22Rv1 (cell line): ENCODE data around the gene ACOT11.

Experiments
- H3K27ac ChIP-seq: fragments of 450-650 bp; 2 replicates; pipeline ENCODE4 v1.5.1; 2017
- CTCF ChIP-seq: fragments of 450-650 bp; IDR thresholded peaks from 2 replicates; pipeline ENCODE4 v1.5.1; 2017; ENCODE audit warnings: mild to moderate bottlenecking
- ZFX ChIP-seq: fragments of 450-650 bp; IDR thresholded peaks from 2 replicates; pipeline ENCODE4 v1.6.1; 2017; ENCODE audit warnings: antibody characterized with exemption, borderline replicate concordance

The ACOT11 gene

GRCh38 chr1:54591127-54591756 is 43.2 kb downstream of the ACOT11 start:
- TF ChIP-seq ZFX (no peak), CTCF (no peak)

GRCh38 chr1:54593571-54594160 is 45.6 kb downstream of the ACOT11 start:
- H3K27ac ChIP-seq = no peak overlapping the region
- TF ChIP-seq CTCF (no peak), ZFX (no peak)

More at GRCh38 chr1:54591127-54591756, 43.2 kb downstream of the ACOT11 start:
- no peak overlapping the region for H3K27ac ChIP-seq

- TF ChIP-seq CTCF = no peak
- no peak for TF ChIP-seq ZFX
- no peak overlapping the region for H3K27ac ChIP-seq
These were observed 46.4 kb downstream of the ACOT11 start for GRCh38 chr1:54594463-54594862.

- TF ChIP-seq CTCF (no peak), ZFX (no peak)
- no peak overlapping the region for H3K27ac ChIP-seq
These were observed 48.0 kb downstream of the ACOT11 start for GRCh38 chr1:54595956-54596498.

DNA sequence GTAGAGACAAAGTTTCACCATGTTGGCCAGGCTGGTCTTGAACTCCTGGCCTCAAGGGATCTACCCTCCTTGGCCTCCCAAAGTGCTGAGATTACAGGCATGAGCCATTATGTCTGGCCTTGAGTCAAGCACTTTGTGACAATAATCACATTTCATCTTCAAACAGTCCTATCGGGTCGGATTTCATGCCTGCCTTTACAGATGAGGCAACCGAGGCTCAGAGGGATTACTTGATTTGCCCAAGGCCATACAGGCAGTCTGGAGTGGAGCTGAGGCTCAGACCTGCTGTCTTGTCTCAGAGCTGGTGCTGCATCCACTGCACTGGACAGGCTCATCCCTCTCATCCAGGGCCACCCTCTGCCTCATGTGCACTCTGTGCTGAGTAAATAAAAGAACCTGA is 48.7 kb downstream of the ACOT11 start:
- TF ChIP-seq ZFX (no peak), CTCF (no peak)
- H3K27ac ChIP-seq = no peak overlapping the region

DNA sequence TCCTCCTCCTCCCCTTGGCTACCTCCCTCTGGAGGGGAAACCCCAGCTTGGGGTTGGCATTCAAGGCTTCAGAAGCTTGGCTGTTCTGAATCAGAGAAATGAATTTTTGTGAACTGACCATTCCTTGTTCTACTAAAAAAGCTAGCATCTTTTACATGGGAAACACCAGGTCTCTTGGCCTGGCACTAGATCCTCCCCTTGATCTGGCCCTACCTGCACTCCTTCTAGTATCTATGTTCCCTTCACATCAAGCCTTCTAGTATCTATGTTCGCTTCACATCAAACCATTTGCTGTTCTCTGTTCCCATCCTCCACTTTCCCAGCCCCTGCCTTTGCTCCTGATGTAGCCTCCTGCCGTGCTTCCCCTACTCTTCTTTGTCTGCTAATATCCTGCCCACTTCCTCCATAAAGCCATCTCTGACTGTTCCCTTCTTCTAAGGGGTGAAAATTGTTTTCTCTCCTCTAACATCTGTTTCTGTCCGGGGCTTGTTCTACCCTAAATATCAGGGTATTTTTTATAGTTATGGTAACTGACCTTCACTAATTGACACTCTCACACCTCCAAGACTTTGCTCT is 49.5 kb downstream of the ACOT11 start:
- TF ChIP-seq CTCF (no peak), ZFX (no peak)
- no peak overlapping the region for H3K27ac ChIP-seq
